Right lobe of liver (tissue), 6 donors: Measurements from ENCODE around the gene FNDC3B. TPM values are rescaled to one million over a fixed set of nuclear protein-coding genes. Genes with fewer than 3 reads are reported as not detected.
A peak's percentile ranks its signal among the peaks of the same experiment; 100 is the strongest.

Experiments used
- ATAC-seq, 4 donors: fragments of 200-7000 bp; cut with Tn5 transposase; one replicate each; pipeline ENCODE4 v1.9.1; 2020; ENCODE audit warnings: mild to moderate bottlenecking in 4 of 4, moderate library complexity in 4 of 4
- DNase-seq, 3 donors: peaks; one replicate each; pipeline ENCODE4 v3.0.0-alpha.2; 2020
- H3K27ac ChIP-seq, 3 donors: fragments of 200-600 bp; one replicate each; pipeline ENCODE4 v1.8.0; 2022
- H3K27me3 ChIP-seq, 2 donors: fragments of 200-600 bp; one replicate each; pipeline ENCODE4 v1.8.0; 2022
- H3K36me3 ChIP-seq, 4 donors: fragments of 200-600 bp; sonication (generic) in 1 of 4; one replicate each; pipeline versions ENCODE4 v1.5.1 to v1.8.0; 2017 to 2022; ENCODE audit warnings: control low read depth in 1 of 4
- H3K4me1 ChIP-seq, 4 donors: fragments of 200-600 bp; sonication (generic) in 1 of 4; one replicate each; pipeline versions ENCODE4 v1.5.1 to v1.8.0; 2017 to 2022; ENCODE audit warnings: control low read depth in 1 of 4
- H3K4me3 ChIP-seq, 3 donors: fragments of 200-600 bp; one replicate each; pipeline ENCODE4 v1.8.0; 2022
- H3K9me3 ChIP-seq, 4 donors: fragments of 200-600 bp; sonication (generic) in 1 of 4; one replicate each; pipeline versions ENCODE4 v1.5.1 to v1.8.0; 2017 to 2022; ENCODE audit warnings: control low read depth in 1 of 4
- POLR2A ChIP-seq: fragments of 450-650 bp; IDR thresholded peaks from one replicate; pipeline ENCODE4 v1.6.1; 2017; ENCODE audit warnings: antibody characterized with exemption, mild to moderate bottlenecking
- WGBS: methylation state at CpG from one replicate; pipeline ENCODE4 v1.1.6; 2018; ENCODE audit warnings: low coverage, low lambda C conversion rate; ENCODE audit not compliant: insufficient coverage; ENCODE audit errors: missing lambda C conversion rate; 5-methylcytosine and 5-hydroxymethylcytosine counted together
- intact Hi-C, 2 donors: fragments of 100-400 bp; cut with DNase I; formaldehyde crosslinking; loops; one replicate each; pipeline versions ENCODE4 v1.11.2 to v1.14.1; 2022
- total RNA-seq, 6 experiments: library from RNA; depleted of rRNA in 2 of 6; stranded (reverse); fragments of >200 nt in 2 of 6; fragmentation: NEBNext Ultra II Directional in 3 of 6; extraction: Animal tissue kit (Norgen Biotek cat#: 25700) in 3 of 6; gene quantifications; one replicate each; pipeline versions ENCODE4 v1.1.0 to v1.2.4, GENCODE V29; 2016 to 2023
- TF ChIP-seq, protein P1 (sequence below), 4 donors: fragments of 200-600 bp in 3 of 4; fragments of 450-650 bp in 1 of 4; IDR thresholded peaks; one replicate each; pipeline versions ENCODE4 v1.5.1 to v1.8.0; 2016 to 2022; ENCODE audit warnings: antibody characterized with exemption in 4 of 4, mild to moderate bottlenecking in 2 of 4
- donor health status: DM: no; HTN: yes; CAD: no.
- donor health status: DM: no; HTN: no; CAD: no.
- donor health status: DM: no; HTN: no; CAD: no.
- donor health status: DM: no; HTN: yes; CAD: no.
- donor health status: DM: no; HTN: yes; CAD: no.

Gene FNDC3B
- total RNA-seq, 6 experiments from 2014 or later: 40.2 to 184 (median 63.5) TPM

- WGBS: 35% methylated on average over 2 of the region's 2 CpGs
These were observed 204.6 kb downstream of the FNDC3B start for GRCh38 chr3:172244011-172244410.

GRCh38 chr3:172245241-172245640 is 205.9 kb downstream of the FNDC3B start:
- no peaks in the 10 kb centered on the region for H3K9me3 ChIP-seq
- no peak for ATAC-seq
- intact Hi-C loops: no loop called here
- no peak for TF ChIP-seq POLR2A
- TF ChIP-seq, protein P1, sequence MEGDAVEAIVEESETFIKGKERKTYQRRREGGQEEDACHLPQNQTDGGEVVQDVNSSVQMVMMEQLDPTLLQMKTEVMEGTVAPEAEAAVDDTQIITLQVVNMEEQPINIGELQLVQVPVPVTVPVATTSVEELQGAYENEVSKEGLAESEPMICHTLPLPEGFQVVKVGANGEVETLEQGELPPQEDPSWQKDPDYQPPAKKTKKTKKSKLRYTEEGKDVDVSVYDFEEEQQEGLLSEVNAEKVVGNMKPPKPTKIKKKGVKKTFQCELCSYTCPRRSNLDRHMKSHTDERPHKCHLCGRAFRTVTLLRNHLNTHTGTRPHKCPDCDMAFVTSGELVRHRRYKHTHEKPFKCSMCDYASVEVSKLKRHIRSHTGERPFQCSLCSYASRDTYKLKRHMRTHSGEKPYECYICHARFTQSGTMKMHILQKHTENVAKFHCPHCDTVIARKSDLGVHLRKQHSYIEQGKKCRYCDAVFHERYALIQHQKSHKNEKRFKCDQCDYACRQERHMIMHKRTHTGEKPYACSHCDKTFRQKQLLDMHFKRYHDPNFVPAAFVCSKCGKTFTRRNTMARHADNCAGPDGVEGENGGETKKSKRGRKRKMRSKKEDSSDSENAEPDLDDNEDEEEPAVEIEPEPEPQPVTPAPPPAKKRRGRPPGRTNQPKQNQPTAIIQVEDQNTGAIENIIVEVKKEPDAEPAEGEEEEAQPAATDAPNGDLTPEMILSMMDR (IDR thresholded peaks at IDR 0.05): no peak
- H3K4me1 ChIP-seq: peaks cover 0 to 12% (median 3%) of the 10 kb centered on the region in 4 donors
- H3K4me3 ChIP-seq: no peak overlapping the region
- no peak for DNase-seq
- H3K27me3 ChIP-seq: no peaks in the 10 kb centered on the region
- whole genome bisulfite sequencing: 88% methylated on average over 2 of the region's 2 CpGs
- peak overlapping the region in 2 of 3 donors; percentile 15 to 57 for H3K27ac ChIP-seq
- peaks cover 0 to 2% (median 0%) of the 10 kb centered on the region in 4 donors for H3K36me3 ChIP-seq

More at GRCh38 chr3:172244011-172244410, 204.6 kb downstream of the FNDC3B start:
- Histone ChIP-seq H3K36me3 (peaks cover 0 to 2% (median 0%) of the 10 kb centered on the region in 4 donors), H3K27ac (no peak overlapping the region), H3K4me1 (peaks cover 0 to 12% (median 3%) of the 10 kb centered on the region in 4 donors), H3K27me3 (no peaks in the 10 kb centered on the region), H3K9me3 (no peaks in the 10 kb centered on the region), H3K4me3 (no peak overlapping the region)
- DNase-seq: no peak
- TF ChIP-seq, protein P1 (IDR thresholded peaks at IDR 0.05): no peak
- no peak for TF ChIP-seq POLR2A
- intact Hi-C loops: no loop called here
- no peak for ATAC-seq

DNA sequence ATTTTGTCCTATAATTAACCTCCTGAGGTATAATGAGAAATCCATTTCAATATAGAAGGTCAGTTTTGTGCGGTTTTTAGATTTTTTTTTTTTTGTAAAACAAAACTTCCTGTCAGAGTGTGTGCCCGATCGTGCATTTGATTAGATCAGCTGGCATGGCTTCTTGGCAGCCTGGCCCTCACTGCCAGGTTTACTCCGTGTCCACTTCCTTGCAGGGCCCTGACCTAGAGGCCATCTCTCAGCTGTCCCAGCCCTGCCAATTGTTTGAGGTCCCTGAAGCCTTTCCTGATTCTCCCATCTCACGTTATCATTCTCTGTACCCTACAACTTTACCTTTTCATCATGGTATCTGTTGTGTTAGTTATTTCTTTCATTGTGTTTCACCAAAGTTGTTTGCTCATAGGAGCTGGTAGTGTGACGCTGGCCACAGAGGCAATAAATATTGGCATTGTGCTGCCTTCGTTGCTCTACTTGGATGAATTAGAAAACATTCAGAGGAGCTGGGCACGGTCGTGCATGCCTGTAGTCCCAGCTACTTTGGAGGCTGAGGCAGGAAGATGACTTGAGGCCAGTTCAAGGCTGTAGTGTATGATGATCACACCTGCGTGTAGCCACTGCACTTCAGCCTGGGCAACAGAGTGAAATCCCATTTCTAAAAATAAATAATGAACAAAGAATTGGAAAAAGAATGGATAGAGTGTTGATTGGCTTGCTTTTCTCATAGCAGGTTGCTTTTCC is 206.9 kb downstream of the FNDC3B start:
- intact Hi-C loops: no loop called here
- Histone ChIP-seq H3K4me1 (peaks cover 0 to 12% (median 3%) of the 10 kb centered on the region in 4 donors), H3K36me3 (peaks cover 0 to 2% (median under 1%) of the 10 kb centered on the region in 4 donors), H3K4me3 (no peak overlapping the region), H3K9me3 (no peaks in the 10 kb centered on the region), H3K27ac (peak overlapping the region in 2 of 3 donors; percentile 41 to 57), H3K27me3 (no peaks in the 10 kb centered on the region)
- 46% methylated on average over 10 of the region's 10 CpGs for WGBS
- DNase-seq (peak; percentile 72 to 87 (median 80)), ATAC-seq (peak; percentile 90 to 98 (median 94))
- TF ChIP-seq, protein P1 (IDR thresholded peaks at IDR 0.05): no peak
- no peak for TF ChIP-seq POLR2A

DNA sequence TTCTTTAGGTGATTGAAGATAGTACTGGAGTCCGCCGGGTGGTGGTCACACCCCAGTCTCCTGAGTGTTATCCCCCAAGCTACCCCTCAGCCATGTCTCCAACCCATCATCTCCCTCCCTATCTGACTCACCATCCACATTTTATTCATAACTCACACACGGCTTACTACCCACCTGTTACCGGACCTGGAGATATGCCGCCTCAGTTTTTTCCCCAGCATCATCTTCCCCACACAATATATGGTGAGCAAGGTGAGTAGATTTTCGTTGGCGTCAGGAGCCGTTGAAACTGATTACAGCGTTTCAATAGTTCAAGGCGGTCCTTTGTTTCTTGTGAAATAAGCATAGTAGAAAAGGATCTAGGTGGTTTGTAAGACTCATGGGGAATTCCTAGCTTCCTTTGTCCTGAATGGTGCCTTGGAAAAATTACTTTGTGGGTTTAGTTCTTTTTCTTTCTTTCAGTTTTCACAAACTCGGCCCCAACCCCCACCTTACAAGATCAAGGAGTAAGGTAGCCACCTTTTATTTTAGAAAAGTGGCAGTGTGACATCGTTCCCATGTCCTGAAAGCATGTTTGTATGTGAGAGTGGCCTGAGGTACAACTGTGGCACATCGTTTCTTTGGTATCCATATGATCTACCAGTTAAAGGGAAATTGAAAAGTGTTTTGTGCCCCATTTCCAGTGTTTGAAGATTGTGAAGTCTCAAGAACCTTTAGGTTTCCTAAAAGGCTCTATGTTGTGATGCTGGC is 208.3 kb downstream of the FNDC3B start:
- WGBS: 89% methylated on average over 13 of the region's 13 CpGs
- H3K36me3 ChIP-seq: peaks cover 0 to 15% (median 3%) of the 10 kb centered on the region in 4 donors
- H3K4me1 ChIP-seq: peaks cover 0 to 12% (median 3%) of the 10 kb centered on the region in 4 donors
- H3K27ac ChIP-seq: no peak overlapping the region
- no peaks in the 10 kb centered on the region for H3K27me3 ChIP-seq
- H3K9me3 ChIP-seq: no peaks in the 10 kb centered on the region
- intact Hi-C loops: no loop called here
- H3K4me3 ChIP-seq: no peak overlapping the region
- TF ChIP-seq POLR2A: no peak
- TF ChIP-seq, protein P1 (IDR thresholded peaks at IDR 0.05): no peak
- no peak for DNase-seq
- no peak for ATAC-seq
